Large intestine (tissue), 3 donors: ENCODE results near the gene OTOS. TPM values are rescaled to one million over a fixed set of nuclear protein-coding genes. Genes with fewer than 3 reads are reported as not detected.

Source experiments
- DNase-seq, 2 donors: peaks; one replicate each; pipeline versions ENCODE4 v3.0.0 to v3.0.0-alpha.2; 2013
- H3K27ac ChIP-seq: one replicate; pipeline ENCODE4 v1.5.1; 2013; ENCODE audit warnings: low read length
- H3K27me3 ChIP-seq: 2 replicates; pipeline ENCODE4 v1.6.1; 2013; ENCODE audit warnings: low read length; ENCODE audit not compliant: control insufficient read depth, insufficient read depth
- H3K36me3 ChIP-seq: 2 replicates; pipeline ENCODE4 v1.6.1; 2013; ENCODE audit warnings: low read length; ENCODE audit not compliant: control insufficient read depth, insufficient read depth
- H3K4me1 ChIP-seq: one replicate; pipeline ENCODE4 v1.6.1; 2013; ENCODE audit warnings: low read length; ENCODE audit not compliant: control insufficient read depth, insufficient read depth
- H3K4me3 ChIP-seq: one replicate; pipeline ENCODE4 v1.5.1; 2013; ENCODE audit warnings: low read length
- H3K9me3 ChIP-seq: one replicate; pipeline ENCODE4 v1.6.1; 2013; ENCODE audit warnings: mild to moderate bottlenecking, low read depth, low read length, moderate library complexity; ENCODE audit not compliant: control insufficient read depth
- WGBS: methylation state at CpG from one replicate; pipeline ENCODE4 v1.1.5; 2013; ENCODE audit warnings: low lambda C conversion rate; ENCODE audit not compliant: insufficient coverage; 5-methylcytosine and 5-hydroxymethylcytosine counted together
- polyA plus RNA-seq: library from polyadenylated mRNA; unstranded; fragments of 120-200 nt; gene quantifications from one replicate; pipeline ENCODE4 v1.2.1, GENCODE V29; 2013

The OTOS gene
- polyA plus RNA-seq, 1 donor: not detected

DNA sequence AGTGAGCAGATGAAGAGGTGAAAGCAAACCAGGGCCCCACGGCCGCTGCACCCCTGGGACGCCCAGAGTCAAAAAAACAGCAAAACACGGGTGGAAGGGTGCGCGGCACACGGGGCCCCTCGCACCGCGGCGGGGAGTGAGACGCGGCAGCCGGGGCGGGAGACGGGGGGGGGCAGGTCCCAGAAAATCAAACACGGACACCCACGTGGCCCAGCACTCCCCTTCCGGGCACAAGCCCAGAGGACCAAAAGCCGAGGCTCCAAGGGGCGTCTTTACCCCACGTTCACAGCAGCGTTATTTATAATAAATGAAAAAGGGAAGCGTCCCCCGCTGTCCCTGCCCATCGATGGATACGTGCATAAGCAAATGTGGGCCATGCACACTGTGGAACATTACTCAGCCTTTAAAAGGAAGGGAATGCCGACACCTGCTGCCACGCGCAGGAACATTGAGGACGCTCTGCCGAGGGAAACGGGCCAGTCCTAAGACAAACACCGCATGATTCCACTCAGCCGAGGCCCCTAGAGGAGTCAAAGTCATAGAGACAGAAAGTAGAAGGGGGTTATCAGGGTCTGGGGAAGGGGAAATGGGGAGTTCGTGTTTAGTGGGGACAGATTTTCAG lies 3.7 kb downstream of the OTOS start:
- H3K4me1 ChIP-seq: no peaks in the 10 kb centered on the region
- no peak overlapping the region for H3K27ac ChIP-seq
- peaks cover 19% of the 10 kb centered on the region for H3K36me3 ChIP-seq
- no peaks in the 10 kb centered on the region for H3K9me3 ChIP-seq
- WGBS: 75% methylated on average over 1 of the region's 36 CpGs
- H3K4me3 ChIP-seq: peak overlapping the region; percentile 54
- H3K27me3 ChIP-seq: peaks cover 27% of the 10 kb centered on the region
- no peak for DNase-seq

DNA sequence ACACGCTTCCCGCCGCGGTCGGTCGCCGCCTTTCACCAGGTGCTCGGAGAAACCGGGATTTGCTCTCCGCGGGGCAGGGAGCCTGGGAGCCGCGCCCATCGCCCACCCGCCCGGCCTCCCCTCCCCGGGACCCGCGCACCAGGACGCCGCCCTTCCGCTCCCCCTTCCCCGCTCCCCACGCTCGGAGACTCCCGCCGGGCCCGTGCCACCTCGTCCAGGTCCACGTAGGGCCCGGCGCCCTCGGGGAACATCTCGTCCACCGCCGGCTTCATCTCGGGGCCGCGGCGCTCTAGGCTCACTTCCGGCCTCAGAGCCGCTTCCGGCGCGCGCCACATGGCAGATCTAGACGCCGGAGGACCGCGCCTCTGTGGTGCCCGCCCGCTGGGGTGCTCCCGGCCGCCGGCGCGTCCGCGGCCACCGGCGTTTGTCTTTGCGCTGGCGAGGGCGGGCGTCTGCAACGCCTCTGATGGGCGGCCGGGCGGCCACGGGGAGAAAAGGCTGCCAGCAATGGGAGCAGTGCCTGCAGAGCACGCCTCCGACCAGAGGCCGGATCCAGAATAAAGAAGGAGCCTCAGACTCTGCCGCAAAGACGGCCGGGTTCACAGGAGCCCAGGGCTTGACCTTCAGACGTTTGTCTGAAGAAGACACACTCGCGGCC lies 4.3 kb downstream of the OTOS start, which contains the start of gene COPS9:
Gene COPS9 (minus strand): TSS at position 293 of the 658 bp plus-strand sequence. CDS start 21 bp downstream, at position 272.
- H3K27me3 ChIP-seq: peaks cover 24% of the 10 kb centered on the region
- peak; percentile 82 to 91 for DNase-seq
- peaks cover 25% of the 10 kb centered on the region for H3K36me3 ChIP-seq
- no peaks in the 10 kb centered on the region for H3K4me1 ChIP-seq
- H3K9me3 ChIP-seq: no peaks in the 10 kb centered on the region
- H3K27ac ChIP-seq: no peak within 1 kb of the TSS
- WGBS: no CpG with 5 or more reads among the region's 79 CpGs
- peak within 1 kb of the TSS; percentile 81 for H3K4me3 ChIP-seq

GRCh38 chr2:240135706-240136012 lies 4.8 kb downstream of the OTOS start:
- H3K27me3 ChIP-seq: peaks cover 20% of the 10 kb centered on the region
- peaks cover 29% of the 10 kb centered on the region for H3K36me3 ChIP-seq
- H3K4me1 ChIP-seq: no peaks in the 10 kb centered on the region
- no peak for DNase-seq
- H3K9me3 ChIP-seq: no peaks in the 10 kb centered on the region
- peak overlapping the region; percentile 81 for H3K4me3 ChIP-seq
- no CpG with 5 or more reads among the region's 17 CpGs for WGBS
- H3K27ac ChIP-seq: no peak overlapping the region

DNA sequence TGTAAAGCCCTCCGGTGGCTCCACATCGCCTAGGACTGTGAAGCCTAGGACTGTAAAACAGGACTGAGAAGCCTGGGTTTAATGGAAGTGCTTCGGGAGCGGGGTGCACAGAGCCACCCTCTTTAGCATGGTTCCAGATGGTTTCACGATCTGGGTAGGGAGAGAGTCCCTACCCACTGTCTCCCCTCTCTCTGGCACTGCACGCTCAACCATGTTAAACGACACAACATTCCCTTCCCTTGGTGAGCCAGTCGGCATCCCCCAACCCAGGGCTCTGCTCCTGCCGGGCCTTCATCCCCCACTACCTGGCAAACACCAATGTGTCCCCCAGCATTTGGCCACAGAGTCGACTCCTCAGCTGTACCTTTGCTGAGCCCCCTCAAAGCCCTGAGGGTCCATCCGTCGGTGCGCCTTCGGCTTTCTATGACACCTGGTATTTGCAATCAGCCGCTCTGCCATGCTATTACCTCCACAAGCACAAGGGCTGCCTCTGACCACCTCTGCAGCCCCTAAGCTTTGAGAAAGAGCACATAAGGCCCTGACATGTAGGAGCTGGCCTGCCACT lies 5.4 kb downstream of the OTOS start:
- Histone ChIP-seq H3K9me3 (no peaks in the 10 kb centered on the region), H3K36me3 (peaks cover 35% of the 10 kb centered on the region), H3K4me1 (no peaks in the 10 kb centered on the region), H3K4me3 (peak overlapping the region; percentile 81), H3K27me3 (peaks cover 15% of the 10 kb centered on the region), H3K27ac (no peak overlapping the region)
- DNase-seq: no peak
- WGBS: no CpG with 5 or more reads among the region's 15 CpGs

- Histone ChIP-seq H3K27me3 (peaks cover 10% of the 10 kb centered on the region), H3K4me1 (no peaks in the 10 kb centered on the region), H3K4me3 (no peak overlapping the region), H3K27ac (no peak overlapping the region), H3K36me3 (peaks cover 41% of the 10 kb centered on the region), H3K9me3 (no peaks in the 10 kb centered on the region)
- no peak for DNase-seq
- WGBS: no CpG with 5 or more reads among the region's 6 CpGs
Observed at GRCh38 chr2:240134466-240134865, 6.0 kb downstream of the OTOS start.

- no peaks in the 10 kb centered on the region for H3K9me3 ChIP-seq
- no peak overlapping the region for H3K27ac ChIP-seq
- WGBS: no CpG with 5 or more reads among the region's 10 CpGs
- H3K36me3 ChIP-seq: peaks cover 51% of the 10 kb centered on the region
- no peak overlapping the region for H3K4me3 ChIP-seq
- no peak for DNase-seq
- H3K27me3 ChIP-seq: peaks cover 6% of the 10 kb centered on the region
- H3K4me1 ChIP-seq: no peaks in the 10 kb centered on the region
Observed at GRCh38 chr2:240133401-240133800, 7.1 kb downstream of the OTOS start.

GRCh38 chr2:240132651-240132980 lies 7.8 kb downstream of the OTOS start:
- whole genome bisulfite sequencing: no CpG with 5 or more reads among the region's 5 CpGs
- DNase-seq: no peak
- no peak overlapping the region for H3K4me3 ChIP-seq
- H3K27ac ChIP-seq: no peak overlapping the region
- no peaks in the 10 kb centered on the region for H3K4me1 ChIP-seq
- peaks cover 6% of the 10 kb centered on the region for H3K27me3 ChIP-seq
- H3K9me3 ChIP-seq: no peaks in the 10 kb centered on the region
- H3K36me3 ChIP-seq: peaks cover 59% of the 10 kb centered on the region

DNA sequence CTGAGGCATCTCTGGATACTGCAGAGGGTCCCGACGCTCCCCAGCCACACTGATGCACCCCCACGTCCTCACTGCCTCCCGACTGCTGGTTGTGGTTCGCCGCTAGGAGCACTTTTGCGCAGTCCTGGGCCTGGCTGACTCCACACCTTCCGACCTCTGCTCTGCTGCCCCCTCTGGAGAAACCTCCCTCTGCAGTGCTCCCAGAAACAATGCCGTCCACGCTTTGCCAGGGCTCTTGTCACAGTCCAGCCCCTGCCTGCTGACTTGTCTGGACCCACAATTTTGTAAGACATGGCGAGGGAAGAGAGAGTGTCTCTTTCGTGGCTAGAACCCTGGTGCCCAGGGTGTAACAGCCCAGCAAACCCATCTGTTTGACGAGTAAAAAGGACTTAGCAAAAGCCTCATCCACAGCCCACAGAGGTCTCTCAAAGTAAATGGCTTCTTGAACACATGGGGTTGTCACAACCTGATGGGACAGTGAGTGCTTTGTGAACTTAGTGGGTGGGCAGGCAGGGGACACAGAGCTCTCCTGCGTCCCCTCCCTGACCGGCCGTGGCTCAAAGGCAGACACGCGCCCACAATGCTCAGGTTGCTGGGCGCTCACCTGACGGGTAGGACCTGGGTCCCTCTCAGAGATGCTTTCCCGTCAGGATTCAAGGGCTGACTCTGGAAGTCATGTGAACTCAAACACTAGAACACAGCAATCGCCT lies 8.4 kb downstream of the OTOS start:
- Histone ChIP-seq H3K36me3 (peaks cover 64% of the 10 kb centered on the region), H3K27me3 (peaks cover 5% of the 10 kb centered on the region), H3K27ac (no peak overlapping the region), H3K4me3 (no peak overlapping the region), H3K4me1 (no peaks in the 10 kb centered on the region), H3K9me3 (no peaks in the 10 kb centered on the region)
- DNase-seq: no peak
- WGBS: no CpG with 5 or more reads among the region's 22 CpGs

GRCh38 chr2:240131296-240131695 lies 9.2 kb downstream of the OTOS start:
- DNase-seq: no peak
- Histone ChIP-seq H3K4me1 (no peaks in the 10 kb centered on the region), H3K36me3 (peaks cover 68% of the 10 kb centered on the region), H3K9me3 (no peaks in the 10 kb centered on the region), H3K27me3 (no peaks in the 10 kb centered on the region), H3K4me3 (no peak overlapping the region), H3K27ac (no peak overlapping the region)
- 100% methylated on average over 2 of the region's 16 CpGs for WGBS

DNA sequence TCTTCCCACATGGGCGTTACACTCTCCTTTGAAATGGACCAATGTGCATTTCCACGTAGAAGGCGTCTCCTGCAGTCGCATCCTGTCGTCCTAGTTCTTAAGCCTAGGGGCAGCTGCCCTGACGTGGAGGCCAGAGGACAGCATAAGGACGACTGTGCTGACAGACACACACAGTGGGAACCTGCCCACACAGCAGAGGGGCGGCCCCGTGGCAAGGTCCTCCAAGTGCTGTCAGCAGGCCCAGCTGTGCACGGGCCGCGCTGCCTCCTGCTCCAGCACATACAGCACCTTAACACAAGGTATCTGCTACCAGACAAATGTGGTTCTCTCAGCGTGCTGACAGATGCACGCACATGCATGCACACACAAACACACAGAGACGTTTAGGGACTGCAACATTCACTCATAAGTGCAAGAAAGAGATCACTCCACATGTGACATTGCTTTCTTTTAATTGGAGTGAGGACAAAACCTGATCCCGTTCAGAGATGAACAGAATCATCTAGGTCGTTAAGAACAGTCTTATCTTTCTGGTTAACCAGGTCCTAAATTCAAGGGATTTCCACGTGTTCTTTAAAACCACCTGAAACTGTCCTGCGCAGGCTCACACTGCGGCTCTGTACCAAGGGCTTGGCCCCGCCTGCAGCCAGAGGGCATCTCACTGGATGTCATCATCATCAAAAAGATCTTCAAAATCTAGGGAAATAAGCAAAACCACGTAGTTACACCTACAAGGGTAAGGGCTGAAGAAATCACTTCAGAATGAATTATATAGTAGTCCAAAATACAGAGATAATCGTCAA lies 9.9 kb downstream of the OTOS start:
- no peaks in the 10 kb centered on the region for H3K9me3 ChIP-seq
- DNase-seq: no peak

More for the DNA sequence above, 9.9 kb downstream of the OTOS start:
- Histone ChIP-seq H3K27ac (no peak overlapping the region), H3K27me3 (no peaks in the 10 kb centered on the region), H3K36me3 (peaks cover 74% of the 10 kb centered on the region), H3K4me3 (no peak overlapping the region), H3K4me1 (no peaks in the 10 kb centered on the region)
- WGBS: no CpG with 5 or more reads among the region's 23 CpGs
